Measurements from ENCODE around the gene GPR82. TPM values are rescaled to one million over a fixed set of nuclear protein-coding genes. Genes with fewer than 3 reads are reported as not detected.

Gene GPR82
- total and polyA plus RNA-seq, 2 donors (not counting 1 experiment from before 2014, with no cell fraction given): not detected

DNA sequence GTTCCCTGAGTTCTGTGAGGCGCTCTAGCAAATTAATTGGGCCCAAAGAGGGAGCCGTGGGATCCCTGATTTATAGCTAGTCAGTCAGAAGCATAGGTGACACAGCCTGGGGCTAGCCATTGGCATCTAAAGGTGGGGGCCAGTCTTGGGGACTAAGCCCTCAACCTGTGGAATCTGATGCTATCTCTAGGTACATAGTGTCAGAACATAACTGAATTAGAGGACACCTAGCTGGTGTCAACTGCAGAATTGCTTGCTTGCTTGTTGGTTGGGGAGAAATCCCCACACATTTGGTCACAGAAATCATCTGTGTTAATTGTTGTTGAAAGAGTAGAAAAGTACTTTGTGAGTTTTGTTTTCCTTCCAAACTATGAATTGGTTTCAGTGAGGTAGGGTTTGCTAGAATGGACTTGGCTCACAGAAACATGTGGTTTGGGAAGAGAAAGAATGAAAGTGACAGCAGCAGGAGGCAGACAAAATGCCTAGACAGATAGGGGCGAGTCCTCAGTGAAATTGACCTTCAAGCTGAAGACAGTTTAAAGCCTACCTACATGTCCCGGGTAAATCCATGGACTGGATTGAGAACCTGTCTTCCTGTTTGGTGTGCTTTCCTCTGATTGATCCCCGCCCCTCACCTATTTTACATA is 12.8 kb upstream of the GPR82 start:
- ChIA-PET CTCF (no interaction called here), POLR2A (no interaction called here)
- WGBS (ENCODE audit: insufficient coverage): 93% methylated on average over 3 of the region's 5 CpGs
- Mint-ChIP-seq H3K4me3 (no peak overlapping the region), H3K4me1 (peaks cover 38% of the 10 kb centered on the region), H3K9me3 (ENCODE audit: insufficient read depth) (no peaks in the 10 kb centered on the region), H3K27ac (no peak overlapping the region), H3K27me3 (no peaks in the 10 kb centered on the region)
- Histone ChIP-seq H3K4me1 (ENCODE audit: control insufficient read depth in 2 of 2, insufficient read depth in 2 of 2, low read length in 2 of 2) (peaks cover 18 to 25% of the 10 kb centered on the region in 2 donors), H3K4me2 (replicated peaks; ENCODE audit: low read depth, low read length, poor library complexity, severe bottlenecking) (no peak overlapping the region), H3K9me3 (ENCODE audit: control extremely low read depth in 1 of 3, control insufficient read depth in 2 of 3, insufficient read depth in 1 of 3, low read length in 2 of 3) (no peaks in the 10 kb centered on the region), H4K20me1 (ENCODE audit: control insufficient read depth, insufficient read depth, low read length, poor library complexity, severe bottlenecking) (no peaks in the 10 kb centered on the region), H2AFZ (ENCODE audit: insufficient read depth, low read depth, low read length, poor library complexity, severe bottlenecking) (no peak overlapping the region), H3K4me3 (ENCODE audit: control extremely low read depth in 1 of 5, extremely low read depth in 1 of 5, insufficient read depth in 1 of 5, low read depth in 2 of 5, low read length in 4 of 5) (no peak overlapping the region), H3K27me3 (replicated peaks in 1 of 4; ENCODE audit: control extremely low read depth in 1 of 4, control insufficient read depth in 3 of 4, insufficient read depth in 4 of 4, low read length in 3 of 4) (no peaks in the 10 kb centered on the region), H3K9ac (ENCODE audit: low read length) (no peak overlapping the region), H3K79me2 (ENCODE audit: control insufficient read depth, insufficient read depth, low read length) (no peaks in the 10 kb centered on the region), H3K36me3 (replicated peaks in 1 of 2; ENCODE audit: control extremely low read depth in 1 of 2, control insufficient read depth in 1 of 2, extremely low read depth in 1 of 2, insufficient read depth in 2 of 2, low read length in 1 of 2) (no peaks in the 10 kb centered on the region), H3K27ac (ENCODE audit: low read length in 2 of 2) (no peak overlapping the region)
- DNase-seq: no peak
- TF ChIP-seq, protein P1, sequence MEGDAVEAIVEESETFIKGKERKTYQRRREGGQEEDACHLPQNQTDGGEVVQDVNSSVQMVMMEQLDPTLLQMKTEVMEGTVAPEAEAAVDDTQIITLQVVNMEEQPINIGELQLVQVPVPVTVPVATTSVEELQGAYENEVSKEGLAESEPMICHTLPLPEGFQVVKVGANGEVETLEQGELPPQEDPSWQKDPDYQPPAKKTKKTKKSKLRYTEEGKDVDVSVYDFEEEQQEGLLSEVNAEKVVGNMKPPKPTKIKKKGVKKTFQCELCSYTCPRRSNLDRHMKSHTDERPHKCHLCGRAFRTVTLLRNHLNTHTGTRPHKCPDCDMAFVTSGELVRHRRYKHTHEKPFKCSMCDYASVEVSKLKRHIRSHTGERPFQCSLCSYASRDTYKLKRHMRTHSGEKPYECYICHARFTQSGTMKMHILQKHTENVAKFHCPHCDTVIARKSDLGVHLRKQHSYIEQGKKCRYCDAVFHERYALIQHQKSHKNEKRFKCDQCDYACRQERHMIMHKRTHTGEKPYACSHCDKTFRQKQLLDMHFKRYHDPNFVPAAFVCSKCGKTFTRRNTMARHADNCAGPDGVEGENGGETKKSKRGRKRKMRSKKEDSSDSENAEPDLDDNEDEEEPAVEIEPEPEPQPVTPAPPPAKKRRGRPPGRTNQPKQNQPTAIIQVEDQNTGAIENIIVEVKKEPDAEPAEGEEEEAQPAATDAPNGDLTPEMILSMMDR (IDR thresholded peaks at IDR 0.05): no peak
- TF ChIP-seq EZH2 (IDR thresholded peaks at IDR 0.05; ENCODE audit: borderline replicate concordance, insufficient read depth, low read depth, low read length, poor library complexity, severe bottlenecking): no peak
- no peak for ATAC-seq (ENCODE audit: low read depth)
- intact Hi-C loops (cut with micrococcal nuclease): no loop called here

DNA sequence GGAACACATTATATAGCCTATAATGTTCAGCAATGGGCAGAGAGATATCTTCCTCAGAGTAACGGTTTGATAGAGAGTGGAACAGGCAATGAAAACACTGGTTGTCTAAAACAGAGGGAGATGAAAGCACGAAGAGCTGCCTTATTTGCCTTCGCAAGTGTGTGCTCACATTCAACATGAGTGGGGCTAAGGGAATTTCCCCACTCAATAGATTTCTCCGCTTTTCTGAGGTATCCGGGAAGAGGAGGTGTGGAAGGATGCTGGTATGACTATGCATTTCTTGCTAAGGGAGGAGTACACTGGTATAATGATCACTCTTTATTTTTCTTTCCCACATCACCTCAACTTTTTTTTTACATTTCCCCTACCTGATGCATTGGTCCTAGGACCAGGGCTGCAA is 7.8 kb upstream of the GPR82 start:
- CTCF ChIA-PET: interaction anchor here (3.8 kb wide), 1 partner anchor 9 kb away, joined by 20 read pairs; no protein-coding TSS in a partner anchor
- H3K27ac ChIP-seq (ENCODE audit: low read length in 2 of 2): no peak overlapping the region
- Mint-ChIP-seq H3K27me3 (no peaks in the 10 kb centered on the region), H3K9me3 (ENCODE audit: insufficient read depth) (no peaks in the 10 kb centered on the region), H3K4me1 (peaks cover 45% of the 10 kb centered on the region), H3K27ac (no peak overlapping the region), H3K4me3 (peak overlapping the region; percentile 19)
- peaks cover 0 to 22% (median 17%) of the 10 kb centered on the region in 3 donors for H3K9me3 ChIP-seq (ENCODE audit: control extremely low read depth in 1 of 3, control insufficient read depth in 2 of 3, insufficient read depth in 1 of 3, low read length in 2 of 3)
- no peaks in the 10 kb centered on the region for H4K20me1 ChIP-seq (ENCODE audit: control insufficient read depth, insufficient read depth, low read length, poor library complexity, severe bottlenecking)
- H2AFZ ChIP-seq (ENCODE audit: insufficient read depth, low read depth, low read length, poor library complexity, severe bottlenecking): no peak overlapping the region
- WGBS (ENCODE audit: insufficient coverage): no CpG with 5 or more reads among the region's 5 CpGs
- intact Hi-C loops (cut with micrococcal nuclease): no loop called here
- no peak overlapping the region for H3K9ac ChIP-seq (ENCODE audit: low read length)
- no peak for DNase-seq
- no peak for ATAC-seq (ENCODE audit: low read depth)
- H3K4me1 ChIP-seq (ENCODE audit: control insufficient read depth in 2 of 2, insufficient read depth in 2 of 2, low read length in 2 of 2): peaks cover 27 to 52% of the 10 kb centered on the region in 2 donors
- no peak for TF ChIP-seq EZH2 (IDR thresholded peaks at IDR 0.05; ENCODE audit: borderline replicate concordance, insufficient read depth, low read depth, low read length, poor library complexity, severe bottlenecking)
- TF ChIP-seq, protein P1 (IDR thresholded peaks at IDR 0.05): no peak
- peaks cover 0 to 3% of the 10 kb centered on the region in 2 experiments for H3K36me3 ChIP-seq (replicated peaks in 1 of 2; ENCODE audit: control extremely low read depth in 1 of 2, control insufficient read depth in 1 of 2, extremely low read depth in 1 of 2, insufficient read depth in 2 of 2, low read length in 1 of 2)
- peak overlapping the region; percentile 36 for H3K4me2 ChIP-seq (replicated peaks; ENCODE audit: low read depth, low read length, poor library complexity, severe bottlenecking)
- H3K4me3 ChIP-seq (ENCODE audit: control extremely low read depth in 1 of 5, extremely low read depth in 1 of 5, insufficient read depth in 1 of 5, low read depth in 2 of 5, low read length in 4 of 5): no peak overlapping the region
- no peaks in the 10 kb centered on the region for H3K79me2 ChIP-seq (ENCODE audit: control insufficient read depth, insufficient read depth, low read length)
- H3K27me3 ChIP-seq (replicated peaks in 1 of 4; ENCODE audit: control extremely low read depth in 1 of 4, control insufficient read depth in 3 of 4, insufficient read depth in 4 of 4, low read length in 3 of 4): no peaks in the 10 kb centered on the region
- POLR2A ChIA-PET: interaction anchor here (1.0 kb wide), 1 partner anchor 10 kb away, joined by 3 read pairs; no protein-coding TSS in a partner anchor

All from B cell (primary cell).